Smooth muscle cell (in vitro differentiated cells): ENCODE measurements around the gene FAM167B. TPM values are rescaled to one million over a fixed set of nuclear protein-coding genes. Genes with fewer than 3 reads are reported as not detected.

Experiments
- DNase-seq: peaks from one replicate; lab custom pipeline; 2025; ENCODE audit not compliant: unreplicated experiment; lab: John Stamatoyannopoulos, UW
- H2AFZ ChIP-seq: fragments of 200-600 bp; sonication (generic); 2 replicates; pipeline ENCODE4 v1.6.0; 2016; ENCODE audit warnings: antibody characterized with exemption, low read depth, mild to moderate bottlenecking
- H3F3A ChIP-seq: fragments of 200-600 bp; sonication (generic); 2 replicates; pipeline ENCODE4 v1.6.0; 2017; ENCODE audit warnings: antibody characterized with exemption, low read depth
- H3K27ac ChIP-seq: fragments of 200-600 bp; sonication (generic); 2 replicates; pipeline ENCODE4 v1.5.1; 2016; ENCODE audit warnings: low read depth, mild to moderate bottlenecking
- H3K27me3 ChIP-seq: fragments of 200-600 bp; sonication (generic); 2 replicates; pipeline ENCODE4 v1.6.1; 2016; ENCODE audit warnings: low read depth, mild to moderate bottlenecking
- H3K36me3 ChIP-seq: fragments of 200-600 bp; sonication (generic); 2 replicates; pipeline ENCODE4 v1.5.1; 2016; ENCODE audit warnings: low read depth
- H3K4me1 ChIP-seq: fragments of 200-600 bp; sonication (generic); 2 replicates; pipeline ENCODE4 v1.5.1; 2016; ENCODE audit warnings: low read depth
- H3K4me2 ChIP-seq: fragments of 200-600 bp; sonication (generic); 2 replicates; pipeline ENCODE4 v1.6.0; 2016; ENCODE audit warnings: mild to moderate bottlenecking
- H3K4me3 ChIP-seq: fragments of 200-600 bp; sonication (generic); 2 replicates; pipeline ENCODE4 v1.5.1; 2016; ENCODE audit warnings: mild to moderate bottlenecking
- H3K79me2 ChIP-seq: fragments of 200-600 bp; sonication (generic); 2 replicates; pipeline ENCODE4 v1.6.0; 2016; ENCODE audit warnings: low read depth, mild to moderate bottlenecking
- H3K9ac ChIP-seq: fragments of 200-600 bp; sonication (generic); 2 replicates; pipeline ENCODE4 v1.6.0; 2016; ENCODE audit warnings: low read depth
- H3K9me3 ChIP-seq: fragments of 200-600 bp; sonication (generic); replicated peaks from 2 replicates; pipeline ENCODE4 v1.5.1; 2016; ENCODE audit warnings: low read depth
- H4K20me1 ChIP-seq: fragments of 200-600 bp; sonication (generic); 2 replicates; pipeline ENCODE4 v1.6.0; 2016; ENCODE audit warnings: low read depth
- WGBS: methylation state at CpG from one replicate; pipeline ENCODE4 v1.1.7; 2016; ENCODE audit warnings: low lambda C conversion rate; 5-methylcytosine and 5-hydroxymethylcytosine counted together
- polyA plus RNA-seq: library from polyadenylated mRNA; unstranded; fragments of >200 nt; fragmentation: Nextera tagmentation; extraction: Ambion mirVana; gene quantifications from 2 replicates; pipeline ENCODE4 v1.2.1, GENCODE V29; 2016
- total RNA-seq: library from RNA; depleted of rRNA; stranded (reverse); fragments of >200 nt; gene quantifications from 2 replicates; pipeline ENCODE4 v1.2.3, GENCODE V29; 2014
- TF ChIP-seq, protein P1 (sequence below): fragments of 200-600 bp; sonication (generic); IDR thresholded peaks from 2 replicates; pipeline ENCODE4 v1.5.1; 2017; ENCODE audit warnings: borderline replicate concordance, mild to moderate bottlenecking, antibody characterized with exemption; ENCODE audit not compliant: insufficient read depth, poor library complexity, severe bottlenecking

The FAM167B gene
- total and polyA plus RNA-seq, 2 experiments from 2014 or later = not detected

DNA sequence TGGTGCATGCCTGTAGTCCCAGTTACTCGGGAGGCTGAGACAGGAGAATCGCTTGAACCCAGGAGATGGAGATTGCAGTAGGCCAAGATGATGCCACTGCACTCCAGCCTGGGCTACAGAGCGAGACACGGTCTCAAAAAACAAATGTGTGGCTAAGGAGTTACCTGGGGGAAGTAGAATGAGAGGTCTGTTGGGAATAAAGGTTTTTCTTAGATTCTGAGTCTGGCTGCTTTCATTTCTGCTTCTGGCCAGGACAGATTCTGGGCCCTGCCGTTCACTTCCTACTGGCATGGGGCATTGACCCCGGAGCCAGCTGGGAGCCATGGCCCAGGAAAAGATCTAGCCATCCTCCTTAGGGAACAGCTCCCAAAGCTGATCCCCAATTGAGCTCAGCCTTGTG, 38.6 kb upstream of the FAM167B start:
- DNase-seq = no peak
- H3K36me3 ChIP-seq = no peaks in the 10 kb centered on the region
- TF ChIP-seq, protein P1, sequence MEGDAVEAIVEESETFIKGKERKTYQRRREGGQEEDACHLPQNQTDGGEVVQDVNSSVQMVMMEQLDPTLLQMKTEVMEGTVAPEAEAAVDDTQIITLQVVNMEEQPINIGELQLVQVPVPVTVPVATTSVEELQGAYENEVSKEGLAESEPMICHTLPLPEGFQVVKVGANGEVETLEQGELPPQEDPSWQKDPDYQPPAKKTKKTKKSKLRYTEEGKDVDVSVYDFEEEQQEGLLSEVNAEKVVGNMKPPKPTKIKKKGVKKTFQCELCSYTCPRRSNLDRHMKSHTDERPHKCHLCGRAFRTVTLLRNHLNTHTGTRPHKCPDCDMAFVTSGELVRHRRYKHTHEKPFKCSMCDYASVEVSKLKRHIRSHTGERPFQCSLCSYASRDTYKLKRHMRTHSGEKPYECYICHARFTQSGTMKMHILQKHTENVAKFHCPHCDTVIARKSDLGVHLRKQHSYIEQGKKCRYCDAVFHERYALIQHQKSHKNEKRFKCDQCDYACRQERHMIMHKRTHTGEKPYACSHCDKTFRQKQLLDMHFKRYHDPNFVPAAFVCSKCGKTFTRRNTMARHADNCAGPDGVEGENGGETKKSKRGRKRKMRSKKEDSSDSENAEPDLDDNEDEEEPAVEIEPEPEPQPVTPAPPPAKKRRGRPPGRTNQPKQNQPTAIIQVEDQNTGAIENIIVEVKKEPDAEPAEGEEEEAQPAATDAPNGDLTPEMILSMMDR = no peak
- no peaks in the 10 kb centered on the region for H4K20me1 ChIP-seq
- H3K9ac ChIP-seq = no peak overlapping the region
- 96% methylated on average over 6 of the region's 6 CpGs for WGBS
- no peaks in the 10 kb centered on the region for H3K27me3 ChIP-seq
- no peak overlapping the region for H3K27ac ChIP-seq
- no peak overlapping the region for H2AFZ ChIP-seq
- no peaks in the 10 kb centered on the region for H3F3A ChIP-seq
- H3K79me2 ChIP-seq = no peaks in the 10 kb centered on the region
- no peak overlapping the region for H3K4me2 ChIP-seq
- H3K4me3 ChIP-seq = no peak overlapping the region
- peaks cover 3% of the 10 kb centered on the region for H3K4me1 ChIP-seq
- no peaks in the 10 kb centered on the region for H3K9me3 ChIP-seq

DNA sequence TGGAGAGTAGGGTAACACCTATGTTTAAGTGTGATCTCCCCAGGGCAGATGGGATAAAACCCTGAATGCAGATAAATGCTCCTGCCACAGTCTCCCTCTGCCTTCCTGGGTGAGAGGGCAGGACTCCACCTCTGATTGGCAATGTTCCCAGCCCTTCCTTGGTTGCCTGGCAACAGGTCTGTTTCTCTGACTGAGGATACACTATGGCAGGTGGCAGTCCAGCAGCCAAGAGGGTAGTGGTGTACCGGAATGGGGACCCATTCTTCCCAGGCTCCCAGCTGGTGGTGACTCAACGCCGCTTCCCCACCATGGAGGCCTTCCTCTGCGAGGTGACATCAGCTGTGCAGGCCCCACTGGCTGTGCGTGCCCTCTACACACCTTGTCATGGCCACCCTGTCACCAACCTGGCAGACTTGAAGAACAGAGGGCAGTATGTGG, 38.1 kb upstream of the FAM167B start, which contains the start of gene DCDC2B:
DCDC2B (plus strand) TSS at position 199 of the 438 bp plus-strand sequence; CDS start at position 204, 5 bp downstream.
- DNase-seq = no peak
- TF ChIP-seq, protein P1 = no peak
- WGBS = 98% methylated on average over 5 of the region's 5 CpGs

DNA sequence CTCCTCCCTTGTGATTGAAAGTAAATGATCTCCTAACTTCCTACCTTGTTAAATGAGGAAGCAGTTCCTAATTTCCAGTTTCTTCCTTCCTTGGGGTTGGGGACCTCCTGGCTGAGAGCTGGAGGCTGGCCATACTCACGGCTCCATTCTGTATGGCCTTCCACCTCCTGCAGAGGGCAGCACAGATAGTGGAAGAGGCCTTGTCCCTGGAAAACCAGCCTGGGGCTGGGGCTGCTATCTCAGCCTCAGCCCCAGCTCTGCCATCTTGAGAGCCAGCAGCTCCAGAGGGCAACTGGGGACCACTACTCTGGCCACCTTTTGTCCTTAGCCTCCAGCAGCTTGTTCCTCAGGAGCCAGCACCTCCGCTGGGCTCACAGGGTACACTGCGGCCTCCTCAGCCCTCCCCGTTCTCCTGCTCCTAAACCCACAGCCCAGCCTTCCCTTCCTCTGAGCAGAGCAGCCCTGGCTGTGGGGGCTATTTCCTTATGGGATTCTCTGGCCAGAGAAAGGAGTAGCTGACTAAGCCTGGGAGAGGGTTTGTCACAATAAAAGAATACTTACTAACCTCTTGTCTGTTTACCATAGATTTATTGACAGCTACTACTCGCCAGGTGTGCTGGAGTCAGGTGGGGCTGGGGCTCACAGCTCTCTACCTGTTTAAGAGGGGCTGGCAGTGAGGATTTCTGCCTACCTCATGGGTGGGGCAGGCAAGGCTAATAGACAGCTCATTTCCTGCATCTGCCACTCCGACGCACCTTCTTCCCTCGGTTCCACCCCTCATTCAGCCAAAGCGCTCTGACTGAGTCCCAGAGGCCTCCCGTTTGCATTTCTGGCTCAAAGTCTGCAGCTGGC, 31.2 kb upstream of the FAM167B start:
- 86% methylated on average over 10 of the region's 10 CpGs for WGBS
- TF ChIP-seq, protein P1 = peak; percentile 73
- H3K9ac ChIP-seq = no peak overlapping the region
- H3K27ac ChIP-seq = no peak overlapping the region
- no peak overlapping the region for H3K4me2 ChIP-seq
- H3K36me3 ChIP-seq = no peaks in the 10 kb centered on the region
- no peaks in the 10 kb centered on the region for H4K20me1 ChIP-seq
- H3K4me3 ChIP-seq = no peak overlapping the region
- DNase-seq = no peak
- H2AFZ ChIP-seq = no peak overlapping the region
- no peaks in the 10 kb centered on the region for H3K4me1 ChIP-seq
- H3K27me3 ChIP-seq = no peaks in the 10 kb centered on the region
- H3K79me2 ChIP-seq = peaks cover 14% of the 10 kb centered on the region
- H3K9me3 ChIP-seq = no peaks in the 10 kb centered on the region
- H3F3A ChIP-seq = no peaks in the 10 kb centered on the region

More for the DNA sequence above, 38.1 kb upstream of the FAM167B start, which contains the start of gene DCDC2B:
- H2AFZ ChIP-seq = no peak within 1 kb of the TSS
- peaks cover 3% of the 10 kb centered on the region for H3K4me1 ChIP-seq
- no peak within 1 kb of the TSS for H3K27ac ChIP-seq
- no peaks in the 10 kb centered on the region for H3K27me3 ChIP-seq
- no peaks in the 10 kb centered on the region for H3K79me2 ChIP-seq
- H3K4me3 ChIP-seq = no peak within 1 kb of the TSS
- no peaks in the 10 kb centered on the region for H4K20me1 ChIP-seq
- no peak within 1 kb of the TSS for H3K4me2 ChIP-seq
- H3K9me3 ChIP-seq = no peaks in the 10 kb centered on the region
- H3F3A ChIP-seq = no peaks in the 10 kb centered on the region
- no peak within 1 kb of the TSS for H3K9ac ChIP-seq
- H3K36me3 ChIP-seq = no peaks in the 10 kb centered on the region
